HepG2 (cell line): ENCODE results near the gene MADD. TPM values are rescaled to one million over a fixed set of nuclear protein-coding genes. Genes with fewer than 3 reads are reported as not detected.

Experiments
- DMTF1 ChIP-seq: sonication (generic); formaldehyde crosslinking; IDR thresholded peaks from 2 replicates; pipeline ENCODE4 v1.4.0; 2020; ENCODE audit warnings: mild to moderate bottlenecking, missing genetic modification reagents
- FOXA3 ChIP-seq: IDR thresholded peaks from 2 replicates; pipeline ENCODE4 v1.6.1; 2016; ENCODE audit warnings: missing genetic modification reagents, missing compliant biosample characterization
- FOXO1 ChIP-seq: sonication (generic); formaldehyde crosslinking; IDR thresholded peaks from 2 replicates; pipeline ENCODE4 v1.4.0; 2020; ENCODE audit warnings: missing genetic modification reagents
- HIC2 ChIP-seq: sonication (generic); formaldehyde crosslinking; IDR thresholded peaks from 2 replicates; pipeline ENCODE4 v1.9.0; 2022; ENCODE audit warnings: low read depth, missing genetic modification reagents
- IKZF1 ChIP-seq: fragments of 450-650 bp; IDR thresholded peaks from 2 replicates; pipeline ENCODE4 v1.7.1; 2016
- MED13 ChIP-seq: sonication (generic); formaldehyde crosslinking; IDR thresholded peaks from 2 replicates; pipeline ENCODE4 v1.5.0; 2020; ENCODE audit warnings: missing genetic modification reagents
- MLX ChIP-seq: IDR thresholded peaks from 2 replicates; pipeline ENCODE4 v1.6.1; 2016
- NFE2L1 ChIP-seq: sonication (generic); formaldehyde crosslinking; IDR thresholded peaks from 2 replicates; pipeline ENCODE4 v1.4.0; 2020; ENCODE audit warnings: missing genetic modification reagents, mild to moderate bottlenecking, borderline replicate concordance
- NFYC ChIP-seq: IDR thresholded peaks from 2 replicates; pipeline ENCODE4 v1.6.1; 2016; ENCODE audit warnings: missing genetic modification reagents, missing compliant biosample characterization
- PATZ1 ChIP-seq: sonication (generic); formaldehyde crosslinking; IDR thresholded peaks from 2 replicates; pipeline ENCODE4 v1.4.0; 2020; ENCODE audit warnings: missing genetic modification reagents
- PAWR ChIP-seq: sonication (generic); formaldehyde crosslinking; IDR thresholded peaks from 2 replicates; pipeline ENCODE4 v1.4.0; 2020; ENCODE audit warnings: missing genetic modification reagents, mild to moderate bottlenecking, borderline replicate concordance
- RXRB ChIP-seq: IDR thresholded peaks from 2 replicates; pipeline ENCODE4 v1.6.1; 2016; ENCODE audit warnings: borderline replicate concordance, missing genetic modification reagents, missing compliant biosample characterization
- THAP11 ChIP-seq: IDR thresholded peaks from 2 replicates; pipeline ENCODE4 v1.6.1; 2016; ENCODE audit warnings: missing biosample characterization, missing genetic modification reagents
- ZFP1 ChIP-seq: IDR thresholded peaks from 2 replicates; pipeline ENCODE4 v1.6.1; 2016
- ZNF205 ChIP-seq: IDR thresholded peaks from 2 replicates; pipeline ENCODE4 v1.6.1; 2018; ENCODE audit warnings: missing biosample characterization, missing genetic modification reagents
- ZNF225 ChIP-seq: sonication (generic); formaldehyde crosslinking; IDR thresholded peaks from 2 replicates; pipeline ENCODE4 v1.4.0; 2020; ENCODE audit warnings: mild to moderate bottlenecking, missing genetic modification reagents
- ZNF274 ChIP-seq: sonication (generic); formaldehyde crosslinking; IDR thresholded peaks from 2 replicates; pipeline ENCODE4 v1.5.1; 2020; ENCODE audit warnings: mild to moderate bottlenecking, missing genetic modification reagents
- ZNF33A ChIP-seq: sonication (generic); formaldehyde crosslinking; IDR thresholded peaks from 2 replicates; pipeline ENCODE4 v1.5.1; 2020; ENCODE audit warnings: missing genetic modification reagents, mild to moderate bottlenecking, moderate library complexity, borderline replicate concordance
- ZNF33B ChIP-seq: sonication (generic); formaldehyde crosslinking; IDR thresholded peaks from 2 replicates; pipeline ENCODE4 v1.5.1; 2020; ENCODE audit warnings: mild to moderate bottlenecking, missing genetic modification reagents
- ZNF530 ChIP-seq: sonication (generic); formaldehyde crosslinking; IDR thresholded peaks from 2 replicates; pipeline ENCODE4 v1.5.0; 2020; ENCODE audit warnings: low read depth, mild to moderate bottlenecking, missing genetic modification reagents
- ZSCAN9 ChIP-seq: IDR thresholded peaks from 2 replicates; pipeline ENCODE4 v1.6.1; 2016; ENCODE audit warnings: borderline replicate concordance
- polyA plus RNA-seq, 8 experiments: library from polyadenylated mRNA; depleted of rRNA in 3 of 8; stranded (reverse) in 7 of 8; unstranded in 1 of 8; fragments of >200 nt; fragmentation: Illumina TruSeq in 4 of 8; extraction: Trizol in 4 of 8; gene quantifications; 2 replicates each; pipeline versions ENCODE4 v1.2.1 to v1.2.3, GENCODE V29; 2011 to 2016; ENCODE audit warnings: low read depth in 4 of 8, missing spikeins in 1 of 8, mixed read lengths in 1 of 8; ENCODE audit not compliant: insufficient read depth in 1 of 8
- total RNA-seq, 5 experiments: library from RNA; depleted of rRNA; stranded (reverse); fragments of >200 nt; fragmentation: Illumina TruSeq; extraction: Trizol; gene quantifications; 2 replicates each; pipeline ENCODE4 v1.2.3, GENCODE V29; 2016; ENCODE audit warnings: low read depth in 1 of 5
- TF ChIP-seq, protein P1 (sequence below): sonication (generic); formaldehyde crosslinking; IDR thresholded peaks from 2 replicates; pipeline ENCODE4 v1.9.0; 2022; ENCODE audit warnings: missing genetic modification reagents, mild to moderate bottlenecking, borderline replicate concordance

The MADD gene
- total and polyA plus RNA-seq, 2 of the 13 experiments (the other 11 are each of a cell fraction or from before 2014, with no cell fraction given): 18.0 to 29.2 TPM

- TF ChIP-seq, protein P1, sequence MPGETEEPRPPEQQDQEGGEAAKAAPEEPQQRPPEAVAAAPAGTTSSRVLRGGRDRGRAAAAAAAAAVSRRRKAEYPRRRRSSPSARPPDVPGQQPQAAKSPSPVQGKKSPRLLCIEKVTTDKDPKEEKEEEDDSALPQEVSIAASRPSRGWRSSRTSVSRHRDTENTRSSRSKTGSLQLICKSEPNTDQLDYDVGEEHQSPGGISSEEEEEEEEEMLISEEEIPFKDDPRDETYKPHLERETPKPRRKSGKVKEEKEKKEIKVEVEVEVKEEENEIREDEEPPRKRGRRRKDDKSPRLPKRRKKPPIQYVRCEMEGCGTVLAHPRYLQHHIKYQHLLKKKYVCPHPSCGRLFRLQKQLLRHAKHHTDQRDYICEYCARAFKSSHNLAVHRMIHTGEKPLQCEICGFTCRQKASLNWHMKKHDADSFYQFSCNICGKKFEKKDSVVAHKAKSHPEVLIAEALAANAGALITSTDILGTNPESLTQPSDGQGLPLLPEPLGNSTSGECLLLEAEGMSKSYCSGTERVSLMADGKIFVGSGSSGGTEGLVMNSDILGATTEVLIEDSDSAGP (CRISPR knock-in tag): peak; percentile 73
- peak; percentile 79 for TF ChIP-seq PATZ1
- peak; percentile 58 for TF ChIP-seq FOXA3 (CRISPR knock-in tag)
- peak; percentile 80 for TF ChIP-seq THAP11 (CRISPR knock-in tag)
- TF ChIP-seq NFE2L1 (CRISPR knock-in tag): no peak
- 0 out of 2 replicates have a peak, but pooled peaks have one; percentile 16 for TF ChIP-seq HIC2
- TF ChIP-seq ZFP1 (CRISPR knock-in tag): 0 out of 2 replicates have a peak, but pooled peaks have one; percentile 44
- no peak for TF ChIP-seq IKZF1
- TF ChIP-seq ZNF33B (CRISPR knock-in tag): no peak
- no peak for TF ChIP-seq MED13 (CRISPR knock-in tag)
- TF ChIP-seq MLX (CRISPR knock-in tag): no peak
- peak; percentile 59; the same call in 1 of the 2 replicates for TF ChIP-seq ZNF205
- TF ChIP-seq ZNF530 (CRISPR knock-in tag): no peak
- TF ChIP-seq DMTF1 (CRISPR knock-in tag): no peak
- TF ChIP-seq RXRB (CRISPR knock-in tag): peak; percentile 83
- TF ChIP-seq PAWR: no peak
- no peak for TF ChIP-seq ZNF33A
- TF ChIP-seq FOXO1: peak; percentile 61; the same call in 1 of the 2 replicates
- TF ChIP-seq NFYC (CRISPR knock-in tag): peak; percentile 20; the same call in 1 of the 2 replicates
- no peak for TF ChIP-seq ZNF274 (CRISPR knock-in tag)
- no peak for TF ChIP-seq ZNF225
- peak; percentile 44; the same call in 1 of the 2 replicates for TF ChIP-seq ZSCAN9 (CRISPR knock-in tag)
Measured at GRCh38 chr11:47355283-47356128, 85.6 kb downstream of the MADD start (continued).
